Endothelial cell of umbilical vein (primary cell): ENCODE measurements around the gene NR2F2. TPM values are rescaled to one million over a fixed set of nuclear protein-coding genes. Genes with fewer than 3 reads are reported as not detected.

Experiments
- BruUV-seq: library from RNA; stranded (reverse); fragments of 400-500 nt; replicated peaks from 2 replicates; lab custom pipeline; 2021; lab: Mats Ljungman, UMichigan
- CTCF ChIA-PET: fragments of 300-600, 350-600 bp; sonication (Branson Sonifier 250); formaldehyde crosslinking; loops from one replicate; lab custom pipeline; 2021; ENCODE audit warnings: antibody characterized with exemption, inconsistent platforms; lab: Charles Lee
- POLR2A ChIA-PET: fragments of 300-600, 350-600 bp; sonication (Branson Sonifier 250); formaldehyde crosslinking; loops from one replicate; lab custom pipeline; 2021; ENCODE audit warnings: antibody characterized with exemption, inconsistent platforms; lab: Charles Lee
- DNase-seq: peaks from one replicate; pipeline ENCODE4 v3.0.0-alpha.2; 2011; ENCODE audit warnings: low read depth, low spot score
- FAIRE-seq: peaks from 2 replicates; lab custom pipeline; 2011; peaks lifted over from hg19 to GRCh38; lab: Jason Lieb, UNC
- H2AFZ ChIP-seq: 2 replicates; pipeline ENCODE4 v1.6.0; 2012; ENCODE audit warnings: low read depth, low read length, control low read depth, inconsistent platforms
- H3K27ac ChIP-seq: 2 replicates; pipeline ENCODE4 v1.5.1; 2011; ENCODE audit warnings: low read depth, mild to moderate bottlenecking, control low read depth, low read length, moderate library complexity; ENCODE audit not compliant: insufficient read depth
- H3K27me3 ChIP-seq, 2 experiments: 2 replicates each; pipeline versions ENCODE4 v1.6.0 to v1.6.1; 2011; ENCODE audit warnings: low read length in 2 of 2, mixed read lengths in 1 of 2; ENCODE audit not compliant: control insufficient read depth in 2 of 2, insufficient read depth in 2 of 2
- H3K36me3 ChIP-seq, 2 experiments: 2 replicates in 1 of 2; 3 replicates in 1 of 2; pipeline ENCODE4 v1.5.1; 2011; ENCODE audit warnings: low read length in 2 of 2, mild to moderate bottlenecking in 1 of 2, moderate library complexity in 1 of 2; ENCODE audit not compliant: control insufficient read depth in 2 of 2, insufficient read depth in 2 of 2; ENCODE audit errors: extremely low read depth in 1 of 2
- H3K4me1 ChIP-seq: 3 replicates; pipeline ENCODE4 v1.5.1; 2011; ENCODE audit warnings: mild to moderate bottlenecking, low read length; ENCODE audit not compliant: control insufficient read depth, insufficient read depth; ENCODE audit errors: extremely low read depth
- H3K4me2 ChIP-seq: 2 replicates; pipeline ENCODE4 v1.6.1; 2011; ENCODE audit warnings: low read length, control low read depth, mixed read lengths; ENCODE audit not compliant: insufficient read depth
- H3K4me3 ChIP-seq, 3 experiments: fragments of 200-600 bp in 1 of 3; sonication (generic), shearing (Covaris generic) in 1 of 3; replicated peaks in 1 of 3; 2 replicates each; pipeline ENCODE4 v1.5.1; 2011 to 2016; ENCODE audit warnings: control low read depth in 3 of 3, low read length in 3 of 3, mild to moderate bottlenecking in 2 of 3, inconsistent platforms in 1 of 3, low read depth in 1 of 3, moderate library complexity in 1 of 3; ENCODE audit not compliant: insufficient read depth in 1 of 3
- H3K79me2 ChIP-seq: 2 replicates; pipeline ENCODE4 v1.6.0; 2012; ENCODE audit warnings: low read length, inconsistent platforms; ENCODE audit not compliant: control insufficient read depth, insufficient read depth
- H3K9ac ChIP-seq: replicated peaks from 2 replicates; pipeline ENCODE3; 2011; ENCODE audit warnings: low read length, control low read depth; ENCODE audit not compliant: insufficient read depth; ENCODE audit errors: extremely low read depth
- H3K9me1 ChIP-seq: replicated peaks from 3 replicates; pipeline ENCODE4 v1.6.0; 2011; ENCODE audit warnings: mild to moderate bottlenecking, low read length; ENCODE audit not compliant: control insufficient read depth, insufficient read depth; ENCODE audit errors: extremely low read depth
- H3K9me3 ChIP-seq: replicated peaks from 2 replicates; pipeline ENCODE4 v1.5.1; 2012; ENCODE audit warnings: low read length, inconsistent platforms; ENCODE audit not compliant: control insufficient read depth, insufficient read depth
- H4K20me1 ChIP-seq: replicated peaks from 2 replicates; pipeline ENCODE3; 2011; ENCODE audit warnings: mild to moderate bottlenecking, low read length; ENCODE audit not compliant: control insufficient read depth, insufficient read depth; ENCODE audit errors: extremely low read depth
- FOS ChIP-seq: IDR thresholded peaks from 2 replicates; pipeline ENCODE4 v1.6.1; 2011; ENCODE audit warnings: mild to moderate bottlenecking, low read length, moderate library complexity, borderline replicate concordance; ENCODE audit not compliant: insufficient read depth
- GATA2 ChIP-seq: IDR thresholded peaks from 2 replicates; pipeline ENCODE4 v1.7.0; 2011; ENCODE audit warnings: low read depth, mild to moderate bottlenecking, moderate library complexity, mixed read lengths, low read length; ENCODE audit not compliant: insufficient read length, insufficient read depth
- POLR2A ChIP-seq: IDR thresholded peaks from 2 replicates; pipeline ENCODE4 v1.6.1; 2012; ENCODE audit warnings: low read depth, mild to moderate bottlenecking, control low read depth, low read length
- POLR2AphosphoS5 ChIP-seq: IDR thresholded peaks from 2 replicates; pipeline ENCODE4 v1.6.1; 2012; ENCODE audit warnings: low read depth, mild to moderate bottlenecking, control low read depth, low read length, moderate library complexity; ENCODE audit not compliant: insufficient read depth
- dilution Hi-C: fragments of 300-500 bp; cut with MboI; formaldehyde crosslinking; loops from one replicate; pipeline ENCODE4 v1.15.0; 2019; ENCODE audit warnings: low sequenced_read_pairs; ENCODE audit not compliant: extremely low pct_ligation_motif_present
- intact Hi-C: fragments of 100-400 bp; cut with micrococcal nuclease; formaldehyde crosslinking; loops from one replicate; pipeline ENCODE4 v1.10.0; 2022
- polyA plus RNA-seq, 4 experiments: library from polyadenylated mRNA; depleted of rRNA in 3 of 4; stranded (reverse) in 3 of 4; unstranded in 1 of 4; fragments of >200 nt; gene quantifications; 2 replicates each; pipeline versions ENCODE4 v1.2.1 to v1.2.3, GENCODE V29; 2011 to 2012; ENCODE audit warnings: missing spikeins in 1 of 4
- total RNA-seq: library from RNA; stranded (reverse); gene quantifications from 2 replicates; pipeline ENCODE4 v1.2.3, GENCODE V29; 2021

NR2F2 gene
- total and polyA plus RNA-seq, 2 donors (not counting 3 experiments of a cell fraction or from before 2014, with no cell fraction given) = 105 to 182 TPM

- ChIA-PET POLR2A (interaction anchor here (0.6 to 1.6 kb wide), 5 partner anchors 8 to 1062 kb away, joined by 3 to 10 read pairs (median 6); partner anchors contain the start of gene NR2F2), CTCF (interaction anchor here (1.7 to 4.3 kb wide), 3 partner anchors 12 to 1082 kb away, joined by 5 to 37 read pairs (median 22); partner anchors contain the start of gene NR2F2)
- intact Hi-C loops = loop anchor here (1.0 to 5.0 kb wide), 2 partner anchors 7 to 1929 kb away; no protein-coding TSS in a partner anchor
- dilution Hi-C loops = loop anchor here (25.0 kb wide), 1 partner anchor 1029 kb away; no protein-coding TSS in a partner anchor
- H3K36me3 ChIP-seq = peaks cover 10 to 18% of the 10 kb centered on the region in 2 experiments
- DNase-seq (peak; percentile 33), FAIRE-seq (no peak)
- no peak overlapping the region for H2AFZ ChIP-seq
- peak overlapping the region; percentile 87 for H3K27ac ChIP-seq
- peak overlapping the region; percentile 56 to 99 (median 74) for H3K4me3 ChIP-seq
- no peaks in the 10 kb centered on the region for H3K27me3 ChIP-seq
- peaks cover 100% of the 10 kb centered on the region for H3K79me2 ChIP-seq
- BruUV-seq = no TSS peak
- TF ChIP-seq POLR2AphosphoS5 (peak; percentile 23), POLR2A (peak; percentile 64), GATA2 (no peak), FOS (no peak)
- H3K9ac ChIP-seq = peak overlapping the region; percentile 83
- H3K9me3 ChIP-seq = no peaks in the 10 kb centered on the region
- H3K9me1 ChIP-seq = no peaks in the 10 kb centered on the region
- peaks cover 45% of the 10 kb centered on the region for H3K4me1 ChIP-seq
- H3K4me2 ChIP-seq = peak overlapping the region; percentile 94
- H4K20me1 ChIP-seq = peaks cover 2% of the 10 kb centered on the region
Observed at GRCh38 chr15:96341513-96342405, 11.3 kb downstream of the NR2F2 start.
